Neuron (in vitro differentiated cells): ENCODE results near the gene CEP131.

ENCODE experiments used
- H2AFZ ChIP-seq: one replicate; pipeline ENCODE4 v1.6.1; 2013; ENCODE audit warnings: low read depth, mild to moderate bottlenecking, inconsistent platforms, low read length, moderate library complexity
- H3K27me3 ChIP-seq: one replicate; pipeline ENCODE4 v1.6.1; 2013; ENCODE audit warnings: low read length; ENCODE audit not compliant: insufficient read depth
- H3K36me3 ChIP-seq: one replicate; pipeline ENCODE4 v1.6.1; 2013; ENCODE audit warnings: low read length; ENCODE audit not compliant: insufficient read depth
- H3K4me1 ChIP-seq: one replicate; pipeline ENCODE4 v1.6.1; 2013; ENCODE audit warnings: low read length; ENCODE audit not compliant: insufficient read depth
- H3K4me3 ChIP-seq: 2 replicates; pipeline ENCODE4 v1.5.1; 2013; ENCODE audit warnings: mild to moderate bottlenecking, low read length, moderate library complexity
- H3K9me3 ChIP-seq: one replicate; pipeline ENCODE4 v1.6.1; 2013; ENCODE audit warnings: low read length

Gene CEP131

GRCh38 chr17:81176666-81177065 is 46.1 kb downstream of the CEP131 start:
- H3K27me3 ChIP-seq: no peaks in the 10 kb centered on the region
- H2AFZ ChIP-seq: no peak overlapping the region
- H3K9me3 ChIP-seq: no peaks in the 10 kb centered on the region
- H3K4me3 ChIP-seq: no peak overlapping the region
- H3K4me1 ChIP-seq: peaks cover 2% of the 10 kb centered on the region
- H3K36me3 ChIP-seq: no peaks in the 10 kb centered on the region

GRCh38 chr17:81173762-81174155 is 49.0 kb downstream of the CEP131 start:
- no peak overlapping the region for H3K4me3 ChIP-seq

GRCh38 chr17:81173052-81173761 is 49.6 kb downstream of the CEP131 start:
- no peak overlapping the region for H2AFZ ChIP-seq
- no peaks in the 10 kb centered on the region for H3K4me1 ChIP-seq

More at GRCh38 chr17:81173762-81174155, 49.0 kb downstream of the CEP131 start:
- Histone ChIP-seq H2AFZ (no peak overlapping the region), H3K36me3 (no peaks in the 10 kb centered on the region), H3K27me3 (no peaks in the 10 kb centered on the region), H3K9me3 (no peaks in the 10 kb centered on the region), H3K4me1 (no peaks in the 10 kb centered on the region)

GRCh38 chr17:81171941-81172340 is 50.8 kb downstream of the CEP131 start:
- H3K9me3 ChIP-seq: no peaks in the 10 kb centered on the region
- no peaks in the 10 kb centered on the region for H3K27me3 ChIP-seq
- H2AFZ ChIP-seq: no peak overlapping the region
- no peaks in the 10 kb centered on the region for H3K4me1 ChIP-seq
- no peaks in the 10 kb centered on the region for H3K36me3 ChIP-seq
- no peak overlapping the region for H3K4me3 ChIP-seq

More at GRCh38 chr17:81173052-81173761, 49.6 kb downstream of the CEP131 start:
- H3K9me3 ChIP-seq: no peaks in the 10 kb centered on the region
- H3K4me3 ChIP-seq: no peak overlapping the region
- no peaks in the 10 kb centered on the region for H3K27me3 ChIP-seq
- no peaks in the 10 kb centered on the region for H3K36me3 ChIP-seq

GRCh38 chr17:81170727-81171494 is 51.9 kb downstream of the CEP131 start:
- H2AFZ ChIP-seq: no peak overlapping the region
- H3K27me3 ChIP-seq: no peaks in the 10 kb centered on the region
- no peak overlapping the region for H3K4me3 ChIP-seq
- peaks cover 5% of the 10 kb centered on the region for H3K4me1 ChIP-seq
- H3K36me3 ChIP-seq: no peaks in the 10 kb centered on the region
- H3K9me3 ChIP-seq: no peaks in the 10 kb centered on the region

- Histone ChIP-seq H3K9me3 (no peaks in the 10 kb centered on the region), H3K4me3 (no peak overlapping the region), H3K4me1 (peaks cover 14% of the 10 kb centered on the region), H3K36me3 (no peaks in the 10 kb centered on the region), H2AFZ (no peak overlapping the region), H3K27me3 (no peaks in the 10 kb centered on the region)
Measured at GRCh38 chr17:81169870-81170309, 52.9 kb downstream of the CEP131 start.

- Histone ChIP-seq H3K27me3 (no peaks in the 10 kb centered on the region), H3K4me1 (peaks cover 20% of the 10 kb centered on the region), H3K36me3 (no peaks in the 10 kb centered on the region), H3K9me3 (no peaks in the 10 kb centered on the region), H3K4me3 (no peak overlapping the region), H2AFZ (no peak overlapping the region)
Measured at GRCh38 chr17:81167638-81168037, 55.1 kb downstream of the CEP131 start.

GRCh38 chr17:81167194-81167524 is 55.6 kb downstream of the CEP131 start:
- Histone ChIP-seq H3K36me3 (no peaks in the 10 kb centered on the region), H3K4me1 (peaks cover 20% of the 10 kb centered on the region), H3K9me3 (no peaks in the 10 kb centered on the region), H3K4me3 (no peak overlapping the region), H2AFZ (no peak overlapping the region), H3K27me3 (no peaks in the 10 kb centered on the region)

GRCh38 chr17:81166033-81166492 is 56.7 kb downstream of the CEP131 start, which contains the start of gene AATK:
Gene AATK (minus strand): TSS chr17:81166221. CDS start chr17:81165992, 229 bp downstream.
- H2AFZ ChIP-seq: peak within 1 kb of the TSS; percentile 3
- no peaks in the 10 kb centered on the region for H3K36me3 ChIP-seq
- peak within 1 kb of the TSS; percentile 50 for H3K4me3 ChIP-seq
- no peaks in the 10 kb centered on the region for H3K9me3 ChIP-seq
- no peaks in the 10 kb centered on the region for H3K27me3 ChIP-seq
- H3K4me1 ChIP-seq: peaks cover 20% of the 10 kb centered on the region

- H3K36me3 ChIP-seq: no peaks in the 10 kb centered on the region
- peaks cover 20% of the 10 kb centered on the region for H3K4me1 ChIP-seq
- no peaks in the 10 kb centered on the region for H3K27me3 ChIP-seq
- peak within 1 kb of the TSS; percentile 50 for H3K4me3 ChIP-seq
- peak within 1 kb of the TSS; percentile 3 for H2AFZ ChIP-seq
- H3K9me3 ChIP-seq: no peaks in the 10 kb centered on the region
Measured at GRCh38 chr17:81165246-81166032, 57.3 kb downstream of the CEP131 start, which contains the start of gene PVALEF. Gene PVALEF (plus strand): TSS chr17:81165507. CDS start chr17:81181227, 15,720 bp downstream.

- H3K36me3 ChIP-seq: no peaks in the 10 kb centered on the region
- H3K27me3 ChIP-seq: no peaks in the 10 kb centered on the region
- no peaks in the 10 kb centered on the region for H3K9me3 ChIP-seq
- H2AFZ ChIP-seq: no peak overlapping the region
- peaks cover 20% of the 10 kb centered on the region for H3K4me1 ChIP-seq
- H3K4me3 ChIP-seq: peak overlapping the region; percentile 50
Measured at GRCh38 chr17:81164371-81165245, 58.2 kb downstream of the CEP131 start.

- H3K27me3 ChIP-seq: no peaks in the 10 kb centered on the region
- H3K9me3 ChIP-seq: no peaks in the 10 kb centered on the region
- no peak overlapping the region for H2AFZ ChIP-seq
- H3K36me3 ChIP-seq: no peaks in the 10 kb centered on the region
- no peak overlapping the region for H3K4me3 ChIP-seq
- peaks cover 20% of the 10 kb centered on the region for H3K4me1 ChIP-seq
Measured at GRCh38 chr17:81163703-81164370, 58.9 kb downstream of the CEP131 start.
